Measurements from ENCODE around the gene SCN2B. TPM values are rescaled to one million over a fixed set of nuclear protein-coding genes. Genes with fewer than 3 reads are reported as not detected.
A peak's percentile ranks its signal among the peaks of the same experiment; 100 is the strongest.

SCN2B gene
- total and polyA plus RNA-seq, 5 donors from 2014 or later: not detected

DNA sequence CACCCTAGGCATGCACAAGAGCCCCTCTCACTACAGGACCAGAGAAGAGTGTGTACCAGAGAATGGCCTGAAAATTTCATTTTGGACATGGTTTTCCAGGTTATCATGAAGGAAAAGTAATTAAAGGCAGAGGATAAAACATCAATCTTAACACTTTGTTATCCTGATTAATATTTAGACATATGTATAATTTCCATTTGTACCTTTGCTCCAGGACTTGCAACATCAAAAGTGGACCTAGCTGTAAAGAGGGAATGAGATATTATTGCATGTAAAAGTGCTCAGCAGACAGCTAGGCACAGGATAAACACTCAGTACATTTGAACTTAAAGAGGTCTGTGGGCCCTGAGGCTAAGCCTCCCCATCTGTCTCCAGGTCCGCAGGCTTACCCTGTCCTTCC lies 21.8 kb downstream of the SCN2B start:
- H3K9me3 Mint-ChIP-seq: no peaks in the 10 kb centered on the region
- Histone ChIP-seq H3K4me3 (ENCODE audit: low read depth, low read length) (no peak overlapping the region), H3K4me1 (ENCODE audit: control insufficient read depth, insufficient read depth, low read length, poor library complexity, severe bottlenecking) (peaks cover 12% of the 10 kb centered on the region), H3K27me3 (ENCODE audit: control insufficient read depth, insufficient read depth, low read length) (peaks cover 43% of the 10 kb centered on the region), H3K36me3 (ENCODE audit: control insufficient read depth, insufficient read depth, low read length) (no peaks in the 10 kb centered on the region), H3K27ac (ENCODE audit: insufficient read depth, low read length, poor library complexity, severe bottlenecking) (no peak overlapping the region), H3K9me3 (ENCODE audit: control insufficient read depth in 2 of 2, low read length in 2 of 2) (no peaks in the 10 kb centered on the region)
- no peaks in the 10 kb centered on the region for H3K36me3 Mint-ChIP-seq
- peaks cover 74% of the 10 kb centered on the region for H3K27me3 Mint-ChIP-seq
- ATAC-seq (ENCODE audit: low read depth in 2 of 2) (no peak), DNase-seq (no peak)
- H3K27ac Mint-ChIP-seq: no peak overlapping the region
- peaks cover 0 to 15% (median 6%) of the 10 kb centered on the region in 4 donors for H3K4me1 Mint-ChIP-seq
- no peak overlapping the region for H3K4me3 Mint-ChIP-seq

DNA sequence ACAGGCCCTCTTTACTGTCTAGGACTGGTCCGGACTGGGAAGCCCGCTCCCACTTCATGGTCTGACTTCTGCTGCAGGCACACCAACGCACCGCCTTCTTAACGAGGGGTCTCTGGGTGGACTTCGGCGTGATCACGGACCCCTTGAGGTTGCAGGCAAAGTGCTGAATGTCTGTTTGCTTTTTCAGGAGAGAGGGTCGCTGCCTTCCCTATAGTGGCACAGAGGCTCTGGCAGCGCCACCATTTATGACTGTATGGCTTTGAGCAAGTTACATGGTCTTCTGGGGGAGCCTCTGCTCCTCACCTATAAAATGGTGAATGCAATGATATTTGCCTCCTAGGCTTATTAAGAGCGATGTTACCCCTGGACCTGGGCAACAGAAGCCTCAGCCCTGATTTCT lies 22.5 kb downstream of the SCN2B start:
- Histone ChIP-seq H3K9me3 (ENCODE audit: control insufficient read depth in 2 of 2, low read length in 2 of 2) (no peaks in the 10 kb centered on the region), H3K27ac (ENCODE audit: insufficient read depth, low read length, poor library complexity, severe bottlenecking) (no peak overlapping the region), H3K36me3 (ENCODE audit: control insufficient read depth, insufficient read depth, low read length) (no peaks in the 10 kb centered on the region), H3K4me1 (ENCODE audit: control insufficient read depth, insufficient read depth, low read length, poor library complexity, severe bottlenecking) (peaks cover 12% of the 10 kb centered on the region), H3K27me3 (ENCODE audit: control insufficient read depth, insufficient read depth, low read length) (peaks cover 40% of the 10 kb centered on the region), H3K4me3 (ENCODE audit: low read depth, low read length) (no peak overlapping the region)
- Mint-ChIP-seq H3K4me3 (peak overlapping the region; percentile 23 to 79 (median 46)), H3K9me3 (no peaks in the 10 kb centered on the region), H3K4me1 (peaks cover 0 to 15% (median 6%) of the 10 kb centered on the region in 4 donors), H3K27ac (no peak overlapping the region), H3K36me3 (no peaks in the 10 kb centered on the region), H3K27me3 (peaks cover 68% of the 10 kb centered on the region)
- ATAC-seq (ENCODE audit: low read depth in 2 of 2) (no peak), DNase-seq (no peak)

DNA sequence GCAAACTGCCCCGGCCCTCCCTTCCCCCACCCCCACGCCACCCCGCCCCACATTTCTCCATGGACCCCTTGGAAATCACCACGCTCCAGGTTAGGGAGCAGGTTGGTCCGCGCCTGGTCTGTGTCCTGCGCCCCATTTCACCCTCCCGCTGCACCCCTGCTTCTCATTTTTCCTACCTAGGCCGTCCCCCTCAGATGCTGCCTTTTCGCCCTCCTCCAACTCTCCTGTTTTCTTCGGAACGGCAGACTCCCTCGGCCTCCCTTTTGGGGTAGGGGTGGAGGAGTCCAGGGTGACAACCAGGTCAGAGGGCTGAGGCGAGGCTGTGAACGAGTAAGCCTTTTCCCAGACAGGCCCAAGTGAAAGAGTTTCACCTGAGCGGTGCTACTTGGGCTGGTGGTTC lies 22.9 kb downstream of the SCN2B start:
- Histone ChIP-seq H3K27ac (ENCODE audit: insufficient read depth, low read length, poor library complexity, severe bottlenecking) (no peak overlapping the region), H3K4me3 (ENCODE audit: low read depth, low read length) (no peak overlapping the region), H3K9me3 (ENCODE audit: control insufficient read depth in 2 of 2, low read length in 2 of 2) (no peaks in the 10 kb centered on the region), H3K4me1 (ENCODE audit: control insufficient read depth, insufficient read depth, low read length, poor library complexity, severe bottlenecking) (peaks cover 12% of the 10 kb centered on the region), H3K27me3 (ENCODE audit: control insufficient read depth, insufficient read depth, low read length) (peaks cover 40% of the 10 kb centered on the region), H3K36me3 (ENCODE audit: control insufficient read depth, insufficient read depth, low read length) (no peaks in the 10 kb centered on the region)
- Mint-ChIP-seq H3K27ac (no peak overlapping the region), H3K4me3 (peak overlapping the region in 2 of 4 donors; percentile 29 to 79), H3K36me3 (no peaks in the 10 kb centered on the region), H3K27me3 (peaks cover 67% of the 10 kb centered on the region), H3K9me3 (no peaks in the 10 kb centered on the region), H3K4me1 (peaks cover 0 to 15% (median 6%) of the 10 kb centered on the region in 4 donors)
- DNase-seq (no peak), ATAC-seq (ENCODE audit: low read depth in 2 of 2) (no peak)

DNA sequence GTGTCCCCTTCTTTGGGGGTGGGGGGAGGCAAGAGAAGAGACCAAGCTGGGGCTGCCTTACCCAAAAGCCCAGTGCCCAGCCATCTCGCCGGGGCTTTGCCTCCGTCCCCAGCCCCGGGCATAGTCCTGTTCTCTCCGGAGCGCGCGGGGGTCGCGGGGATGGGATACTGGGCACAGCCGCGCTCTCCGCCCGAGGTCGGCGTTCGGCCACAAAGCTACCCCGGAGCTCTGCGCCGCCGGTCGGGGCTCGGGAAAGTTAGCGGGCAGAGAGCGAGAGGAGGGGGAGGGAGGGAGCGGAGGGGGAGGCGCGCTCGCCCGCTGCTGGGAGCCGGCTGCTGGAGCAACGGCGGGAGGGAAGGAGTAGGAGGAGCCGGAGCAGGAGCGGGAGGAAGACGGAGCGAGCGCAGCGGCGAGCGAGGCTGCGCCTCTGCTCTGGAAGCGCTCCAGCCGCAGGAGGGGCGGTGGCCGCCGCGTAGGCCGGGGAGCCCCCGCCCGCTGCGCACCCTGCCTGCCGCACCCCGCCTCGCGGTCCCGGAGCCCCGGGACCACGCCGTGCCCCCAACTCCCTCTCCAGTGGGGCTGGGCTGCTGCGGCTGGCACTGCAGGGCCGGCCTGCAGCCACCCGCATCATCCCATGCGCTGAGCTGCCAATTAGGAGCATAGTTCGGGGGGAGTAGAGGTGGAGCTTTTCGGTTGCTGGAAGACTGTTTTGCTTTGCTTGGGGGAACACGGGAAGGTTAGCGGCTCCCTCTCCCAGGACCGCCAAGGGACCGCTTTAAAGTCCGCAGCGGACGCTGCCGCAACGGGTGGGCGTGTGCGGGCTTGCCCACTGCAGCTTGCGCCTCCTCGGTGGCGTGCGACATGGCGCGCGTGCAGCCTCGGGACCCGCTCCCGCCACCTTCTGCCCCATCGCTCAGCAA lies 23.6 kb downstream of the SCN2B start, which contains the start of gene SCN4B:
TSS of gene SCN4B (minus strand) at position 272 of the 920 bp plus-strand sequence. CDS start at position 122, 150 bp downstream.
- peak in 1 of 2 donors; percentile 13 for ATAC-seq (ENCODE audit: low read depth in 2 of 2)
- Mint-ChIP-seq H3K36me3 (no peaks in the 10 kb centered on the region), H3K4me3 (peak within 1 kb of the TSS in 2 of 4 donors; percentile 29 to 79), H3K4me1 (peaks cover 0 to 15% (median 6%) of the 10 kb centered on the region in 4 donors), H3K27ac (no peak within 1 kb of the TSS), H3K27me3 (peaks cover 65% of the 10 kb centered on the region), H3K9me3 (no peaks in the 10 kb centered on the region)
- DNase-seq: no peak
- peaks cover 12% of the 10 kb centered on the region for H3K4me1 ChIP-seq (ENCODE audit: control insufficient read depth, insufficient read depth, low read length, poor library complexity, severe bottlenecking)
- H3K36me3 ChIP-seq (ENCODE audit: control insufficient read depth, insufficient read depth, low read length): no peaks in the 10 kb centered on the region
- H3K9me3 ChIP-seq (ENCODE audit: control insufficient read depth in 2 of 2, low read length in 2 of 2): no peaks in the 10 kb centered on the region
- no peak within 1 kb of the TSS for H3K4me3 ChIP-seq (ENCODE audit: low read depth, low read length)
- no peak within 1 kb of the TSS for H3K27ac ChIP-seq (ENCODE audit: insufficient read depth, low read length, poor library complexity, severe bottlenecking)
- peaks cover 40% of the 10 kb centered on the region for H3K27me3 ChIP-seq (ENCODE audit: control insufficient read depth, insufficient read depth, low read length)

DNA sequence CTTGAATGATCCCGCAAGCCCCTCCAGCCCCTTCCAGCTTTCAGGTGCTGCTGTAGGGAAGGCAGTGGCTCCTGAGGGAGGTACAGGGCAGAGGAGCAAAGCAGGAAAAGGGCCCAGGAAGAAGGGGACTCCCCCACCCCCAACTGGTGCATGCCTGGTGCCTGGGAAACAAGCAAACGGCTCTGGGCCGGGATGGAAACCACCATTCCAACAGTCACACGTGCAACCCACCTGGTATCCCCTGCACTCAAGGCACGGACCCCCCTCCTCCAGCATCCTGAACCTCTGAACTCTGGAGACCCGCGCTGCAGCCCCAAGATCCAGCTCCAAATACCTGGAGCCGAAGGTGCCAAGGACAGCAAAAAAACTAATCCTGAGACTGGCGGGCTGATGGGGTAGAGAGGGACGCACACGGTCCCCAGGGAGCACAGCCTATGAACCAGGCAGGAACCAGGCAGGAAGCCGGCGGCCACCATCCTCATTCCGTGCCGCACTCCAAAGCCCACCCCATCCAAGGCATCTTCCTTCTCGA lies 24.4 kb downstream of the SCN2B start:
- no peak overlapping the region for H3K4me3 Mint-ChIP-seq
- no peaks in the 10 kb centered on the region for H3K36me3 Mint-ChIP-seq
- H3K27me3 ChIP-seq (ENCODE audit: control insufficient read depth, insufficient read depth, low read length): peaks cover 40% of the 10 kb centered on the region

DNA sequence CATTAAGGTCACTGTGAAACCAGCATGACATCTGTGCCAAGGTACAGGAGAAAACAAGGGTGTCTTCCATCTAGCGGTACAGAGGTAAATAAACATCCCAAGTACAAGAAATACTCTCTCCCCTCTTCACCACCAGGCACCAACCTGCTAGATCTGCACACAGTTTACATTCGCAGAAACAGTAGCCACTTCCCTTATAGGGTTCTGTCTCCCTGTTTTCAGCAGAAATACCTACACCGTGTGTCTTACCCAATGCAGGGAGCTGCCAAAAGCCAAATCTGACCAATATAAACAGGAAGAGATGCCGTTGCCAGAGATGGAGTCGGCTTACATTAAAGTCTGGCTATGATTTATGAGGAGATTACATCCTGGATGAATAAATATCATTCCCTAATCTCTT lies 25.0 kb downstream of the SCN2B start:
- Mint-ChIP-seq H3K9me3 (no peaks in the 10 kb centered on the region), H3K27ac (no peak overlapping the region), H3K4me3 (no peak overlapping the region), H3K4me1 (peaks cover 0 to 11% (median 3%) of the 10 kb centered on the region in 4 donors), H3K27me3 (peaks cover 72% of the 10 kb centered on the region), H3K36me3 (no peaks in the 10 kb centered on the region)
- H3K27ac ChIP-seq (ENCODE audit: insufficient read depth, low read length, poor library complexity, severe bottlenecking): no peak overlapping the region
- H3K4me1 ChIP-seq (ENCODE audit: control insufficient read depth, insufficient read depth, low read length, poor library complexity, severe bottlenecking): peaks cover 12% of the 10 kb centered on the region
- ATAC-seq (ENCODE audit: low read depth in 2 of 2) (no peak), DNase-seq (no peak)
- H3K4me3 ChIP-seq (ENCODE audit: low read depth, low read length): no peak overlapping the region
- H3K9me3 ChIP-seq (ENCODE audit: control insufficient read depth in 2 of 2, low read length in 2 of 2): no peaks in the 10 kb centered on the region
- peaks cover 36% of the 10 kb centered on the region for H3K27me3 ChIP-seq (ENCODE audit: control insufficient read depth, insufficient read depth, low read length)
- H3K36me3 ChIP-seq (ENCODE audit: control insufficient read depth, insufficient read depth, low read length): no peaks in the 10 kb centered on the region

More for the DNA sequence above, 24.4 kb downstream of the SCN2B start:
- DNase-seq (no peak), ATAC-seq (ENCODE audit: low read depth in 2 of 2) (no peak)
- H3K9me3 ChIP-seq (ENCODE audit: control insufficient read depth in 2 of 2, low read length in 2 of 2): no peaks in the 10 kb centered on the region
- Mint-ChIP-seq H3K27me3 (peaks cover 72% of the 10 kb centered on the region), H3K27ac (no peak overlapping the region), H3K4me1 (peaks cover 0 to 14% (median 6%) of the 10 kb centered on the region in 4 donors), H3K9me3 (no peaks in the 10 kb centered on the region)
- no peak overlapping the region for H3K4me3 ChIP-seq (ENCODE audit: low read depth, low read length)
- H3K4me1 ChIP-seq (ENCODE audit: control insufficient read depth, insufficient read depth, low read length, poor library complexity, severe bottlenecking): peaks cover 12% of the 10 kb centered on the region
- no peak overlapping the region for H3K27ac ChIP-seq (ENCODE audit: insufficient read depth, low read length, poor library complexity, severe bottlenecking)
- no peaks in the 10 kb centered on the region for H3K36me3 ChIP-seq (ENCODE audit: control insufficient read depth, insufficient read depth, low read length)

DNA sequence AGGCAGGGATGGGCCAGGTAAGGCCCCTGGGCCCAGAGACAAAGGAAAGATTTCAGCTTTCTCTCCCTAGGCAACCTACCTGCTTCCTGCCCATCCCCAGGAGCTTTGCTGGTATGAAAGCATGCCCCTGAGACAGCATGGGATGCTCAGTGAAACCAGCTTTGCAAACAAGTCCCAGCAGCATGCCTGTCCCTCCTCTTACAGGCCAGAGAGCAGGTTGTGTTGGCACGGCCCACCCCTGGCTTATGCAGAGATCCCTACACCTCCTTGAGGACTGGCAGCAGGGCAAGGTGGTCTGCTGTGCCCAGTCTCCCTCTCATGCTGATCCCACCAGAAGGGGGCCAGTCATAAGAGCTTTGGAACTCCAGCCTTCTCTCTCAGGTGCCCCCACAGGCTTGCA lies 26.9 kb downstream of the SCN2B start:
- ATAC-seq (ENCODE audit: low read depth in 2 of 2): no peak
- H3K9me3 ChIP-seq (ENCODE audit: control insufficient read depth in 2 of 2, low read length in 2 of 2): no peaks in the 10 kb centered on the region
- peaks cover 67% of the 10 kb centered on the region for H3K27me3 Mint-ChIP-seq
- peaks cover 18% of the 10 kb centered on the region for H3K4me1 ChIP-seq (ENCODE audit: control insufficient read depth, insufficient read depth, low read length, poor library complexity, severe bottlenecking)
- H3K27ac ChIP-seq (ENCODE audit: insufficient read depth, low read length, poor library complexity, severe bottlenecking): no peak overlapping the region
- H3K36me3 Mint-ChIP-seq: no peaks in the 10 kb centered on the region
- no peak overlapping the region for H3K27ac Mint-ChIP-seq
- no peak overlapping the region for H3K4me3 ChIP-seq (ENCODE audit: low read depth, low read length)
- H3K36me3 ChIP-seq (ENCODE audit: control insufficient read depth, insufficient read depth, low read length): no peaks in the 10 kb centered on the region
- peaks cover 0 to 13% (median 3%) of the 10 kb centered on the region in 4 donors for H3K4me1 Mint-ChIP-seq
- peaks cover 0 to 1% (median 0%) of the 10 kb centered on the region in 7 donors for H3K9me3 Mint-ChIP-seq
- no peak for DNase-seq
- peaks cover 27% of the 10 kb centered on the region for H3K27me3 ChIP-seq (ENCODE audit: control insufficient read depth, insufficient read depth, low read length)
- H3K4me3 Mint-ChIP-seq: no peak overlapping the region

Data from CD4-positive, CD25-positive, alpha-beta regulatory T cell (primary cell).